CD4-positive, alpha-beta T cell treated with Interleukin-10 for 1 hour (primary cell): ENCODE data around the gene RGS19.

ENCODE experiments used
- DNase-seq: peaks from one replicate; pipeline ENCODE4 v3.0.0-alpha.2; 2020

RGS19 gene

DNA sequence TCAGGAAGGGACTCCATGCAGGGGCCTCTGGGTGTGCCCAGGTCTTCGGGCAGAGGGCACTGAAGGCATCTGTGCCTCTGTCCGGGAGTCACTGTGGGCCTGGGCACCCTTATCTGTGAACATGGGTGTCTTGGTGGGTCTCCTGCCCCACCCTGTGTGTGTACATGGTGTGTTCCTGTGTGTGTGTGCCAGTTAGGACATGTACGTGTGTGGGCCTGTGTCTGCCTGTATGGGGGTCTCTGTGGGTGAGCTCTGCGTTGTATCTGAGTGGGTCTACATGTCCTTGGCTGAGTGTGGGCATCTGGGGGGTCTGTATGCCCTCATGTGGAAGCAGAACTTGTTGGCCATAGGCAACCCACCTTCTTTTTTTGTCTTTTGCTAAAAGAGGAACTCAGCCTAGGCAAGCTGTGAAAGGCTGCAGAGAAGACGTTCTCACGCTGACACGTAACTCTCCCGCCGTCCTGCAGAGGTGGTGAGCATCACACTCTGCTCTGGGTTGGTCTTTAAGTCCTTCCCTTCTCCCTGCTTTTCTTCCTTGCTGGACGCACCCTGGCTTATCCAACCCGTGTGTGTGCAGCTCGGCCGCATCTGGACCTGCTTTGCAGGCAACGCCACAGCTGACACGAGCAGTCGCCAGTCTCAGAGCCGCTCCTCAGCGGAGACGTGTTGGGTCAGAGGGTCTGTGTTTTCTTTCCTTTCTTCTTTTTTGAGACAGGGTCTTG is 28.6 kb upstream of the RGS19 start:
- DNase-seq, result no peak

DNA sequence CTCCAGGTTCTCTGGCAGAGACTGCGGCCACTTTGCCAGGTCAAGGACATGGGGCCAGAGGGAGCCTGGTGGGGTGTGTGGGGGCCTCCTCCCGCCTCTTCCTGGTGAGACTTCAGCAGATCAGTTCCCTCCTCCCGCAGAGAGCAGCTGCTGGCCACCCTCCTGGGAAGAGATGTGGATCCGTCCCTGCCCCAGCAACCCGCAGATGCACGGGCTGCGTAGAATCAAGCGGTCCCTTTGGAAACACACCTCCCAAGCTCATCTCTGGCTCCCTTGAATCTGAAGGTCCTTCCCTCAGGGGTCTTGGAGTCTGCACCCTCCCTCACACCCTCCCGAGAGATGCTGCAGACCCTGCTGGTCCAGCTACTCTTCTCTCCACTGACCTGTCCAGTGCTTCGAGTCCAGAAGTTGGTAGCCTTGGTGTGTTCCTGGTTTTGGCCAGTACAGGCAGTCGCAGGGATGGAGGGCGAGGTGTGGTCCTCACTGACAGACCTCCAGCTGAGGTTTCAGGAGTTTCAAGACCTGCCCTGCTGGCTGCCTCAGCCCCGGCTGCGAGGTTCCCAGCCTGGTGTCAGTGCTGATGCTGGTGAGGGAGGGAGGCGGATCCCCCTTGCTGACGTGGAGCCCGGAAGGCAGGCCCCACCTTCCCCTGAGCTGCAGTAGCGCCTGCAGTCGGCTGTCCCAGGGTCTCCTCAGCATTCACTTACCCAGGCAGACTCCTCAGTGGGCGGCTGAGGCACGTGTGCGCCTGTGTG is 27.8 kb upstream of the RGS19 start, which contains the start of gene NPBWR2:
Gene NPBWR2 (minus strand): TSS at position 585 of the 755 bp plus-strand sequence. CDS start 734 bp downstream, outside the sequence.
- no peak for DNase-seq

DNA sequence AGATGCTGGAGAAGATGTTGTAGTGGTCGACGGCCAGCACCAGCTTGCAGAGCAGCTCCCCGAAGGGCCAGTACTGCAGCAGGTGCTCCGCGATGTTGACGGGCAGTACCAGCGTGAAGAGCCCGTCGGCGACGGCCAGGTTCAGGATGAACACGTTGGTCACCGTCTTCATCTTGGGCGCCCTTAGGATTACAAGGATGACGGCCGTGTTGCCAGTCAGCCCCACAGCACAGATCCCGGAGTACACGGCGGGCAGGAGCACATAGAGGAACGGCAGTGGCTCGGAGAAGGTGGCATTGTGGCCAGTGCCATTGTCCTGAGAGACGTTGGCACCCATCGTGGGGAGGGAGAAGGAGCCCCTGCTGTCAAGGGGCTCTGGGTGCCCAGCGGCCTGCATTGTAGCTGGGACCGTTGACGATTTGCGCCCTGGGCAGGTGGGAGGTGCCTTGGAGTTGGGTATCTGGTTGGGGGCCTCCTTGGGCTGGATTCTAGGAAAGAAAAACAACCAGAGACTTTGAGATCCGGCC is 27.2 kb upstream of the RGS19 start:
- no peak for DNase-seq

DNA sequence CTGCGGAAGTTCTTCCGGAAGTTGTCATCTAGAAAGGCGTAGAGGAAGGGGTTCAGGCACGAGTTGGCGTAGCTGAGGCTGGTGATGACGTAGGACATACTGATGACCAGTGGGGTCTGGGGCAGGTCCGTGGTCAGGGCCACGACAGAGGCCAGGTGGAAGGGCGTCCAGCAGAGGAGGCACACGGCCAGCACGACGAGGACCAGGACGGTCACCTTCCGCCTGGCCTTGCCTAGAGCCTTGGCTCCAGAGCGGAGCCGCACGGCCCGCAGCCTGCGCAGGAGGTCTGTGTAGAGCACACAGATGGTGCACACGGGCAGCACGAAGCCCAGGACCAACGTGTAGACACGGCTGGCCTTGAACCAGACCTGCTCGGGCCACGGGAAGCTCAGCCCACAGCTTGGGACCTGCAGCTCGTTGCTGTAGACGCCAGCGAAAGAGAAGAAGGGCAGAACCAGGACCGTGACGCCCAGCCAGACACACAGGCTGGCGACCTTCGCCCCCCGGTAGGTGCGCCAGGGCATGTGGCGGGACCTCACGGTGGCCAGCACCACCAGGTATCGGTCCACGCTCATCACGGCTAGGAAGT is 26.6 kb upstream of the RGS19 start:
- no peak for DNase-seq

DNA sequence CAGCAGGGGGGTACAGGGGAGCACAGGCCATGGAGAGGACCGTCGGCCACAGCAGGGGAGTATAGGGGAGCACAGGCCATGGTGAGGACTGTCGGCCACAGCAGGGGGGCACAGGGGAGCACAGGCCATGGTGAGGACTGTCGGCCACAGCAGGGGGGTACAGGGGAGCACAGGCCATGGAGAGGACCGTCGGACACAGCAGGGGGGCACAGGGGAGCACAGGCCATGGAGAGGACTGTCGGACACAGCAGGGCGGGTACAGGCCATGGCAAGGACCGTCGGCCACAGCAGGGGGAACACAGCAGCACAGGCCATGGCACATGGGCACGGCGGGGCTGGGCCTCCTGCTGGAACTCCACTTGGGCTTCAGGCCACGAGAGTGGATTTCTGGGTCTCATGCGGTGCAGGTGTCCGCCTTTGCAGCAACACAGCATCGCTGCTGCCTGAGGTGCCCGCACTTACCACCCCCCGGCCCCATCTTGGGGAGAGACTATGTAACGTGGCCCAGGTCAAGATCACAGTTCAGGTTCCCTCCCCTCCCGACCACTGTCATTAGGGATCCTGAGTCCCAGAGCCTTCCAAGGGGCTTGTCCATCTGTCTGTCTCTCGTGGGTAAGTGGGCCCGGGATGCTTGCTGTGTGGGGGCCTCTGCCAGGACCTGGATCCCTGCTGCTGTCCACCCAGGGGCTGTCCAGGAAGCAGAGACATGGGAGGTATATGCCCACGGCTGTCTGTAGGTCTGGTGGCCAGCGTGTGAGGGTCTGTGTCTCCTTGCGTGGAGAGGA is 25.5 kb upstream of the RGS19 start:
- DNase-seq, result no peak

DNA sequence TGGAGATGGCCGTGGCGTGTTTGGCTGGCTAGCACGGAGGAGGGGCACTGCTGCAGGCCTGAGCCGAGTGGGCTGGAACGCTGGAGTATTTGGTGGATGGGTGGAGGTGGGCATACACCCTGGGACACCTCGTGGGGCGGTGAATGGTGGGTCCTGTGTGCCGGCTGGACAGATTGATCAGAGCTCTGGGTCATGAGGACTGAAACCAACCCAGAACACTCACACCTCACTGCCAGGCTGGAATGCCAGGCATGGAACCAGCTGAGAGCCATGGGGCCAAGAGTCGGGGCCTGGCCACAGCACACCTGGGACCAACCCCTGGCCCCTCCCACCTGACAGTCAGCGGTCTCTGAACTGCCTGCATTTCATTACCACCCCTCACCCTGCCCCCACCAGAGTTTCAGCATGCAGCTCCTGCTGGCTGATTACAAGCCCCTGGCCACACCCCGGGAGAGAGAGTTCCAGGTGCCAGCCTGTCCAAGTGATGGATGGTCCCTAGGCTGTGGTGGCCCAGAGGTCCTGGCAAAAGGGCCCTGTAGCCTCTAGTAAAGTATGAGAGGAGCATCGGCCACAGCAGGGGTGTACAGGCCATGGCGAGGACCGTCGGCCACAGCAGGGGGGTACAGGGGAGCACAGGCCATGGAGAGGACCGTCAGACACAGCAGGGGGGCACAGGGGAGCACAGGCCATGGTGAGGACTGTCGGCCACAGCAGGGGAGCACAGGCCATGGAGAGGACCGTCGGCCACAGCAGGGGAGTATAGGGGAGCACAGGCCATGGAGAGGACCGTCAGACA is 24.8 kb upstream of the RGS19 start:
- no peak for DNase-seq

DNA sequence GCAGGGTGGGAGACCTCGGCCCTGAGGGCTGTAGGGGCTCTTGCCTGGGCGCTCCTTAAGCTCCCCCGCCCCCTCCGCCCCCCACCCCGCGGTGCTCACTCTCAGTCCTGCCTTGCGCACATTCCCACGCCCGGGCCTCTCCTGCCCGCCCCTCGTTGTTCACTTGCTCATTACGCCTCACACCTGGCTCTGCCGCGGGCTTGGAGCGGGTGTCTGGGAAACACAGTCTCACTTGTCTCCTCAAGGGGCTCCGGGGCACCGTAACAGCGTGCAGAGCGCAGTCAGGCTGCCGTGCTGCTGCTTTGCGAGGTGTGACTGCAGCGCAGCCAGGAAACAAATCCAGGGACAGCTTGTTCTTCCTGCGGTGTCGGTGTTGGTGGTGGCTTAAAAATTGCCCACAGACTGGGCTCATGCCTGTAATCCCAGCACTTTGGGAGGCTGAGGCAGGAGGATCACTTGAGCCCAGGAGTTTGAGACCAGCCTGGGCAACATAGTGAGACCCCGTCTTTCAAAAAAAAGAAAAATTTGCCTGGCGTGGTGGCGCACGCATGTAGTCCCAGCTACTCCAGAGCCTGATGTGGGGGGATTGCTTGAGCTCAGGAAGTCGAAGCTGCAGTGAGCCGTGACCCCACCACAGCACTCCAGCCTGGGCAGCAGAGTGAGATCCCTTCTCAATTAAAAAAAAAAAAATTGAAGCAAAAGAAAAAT is 23.5 kb upstream of the RGS19 start:
- DNase-seq, result no peak

DNA sequence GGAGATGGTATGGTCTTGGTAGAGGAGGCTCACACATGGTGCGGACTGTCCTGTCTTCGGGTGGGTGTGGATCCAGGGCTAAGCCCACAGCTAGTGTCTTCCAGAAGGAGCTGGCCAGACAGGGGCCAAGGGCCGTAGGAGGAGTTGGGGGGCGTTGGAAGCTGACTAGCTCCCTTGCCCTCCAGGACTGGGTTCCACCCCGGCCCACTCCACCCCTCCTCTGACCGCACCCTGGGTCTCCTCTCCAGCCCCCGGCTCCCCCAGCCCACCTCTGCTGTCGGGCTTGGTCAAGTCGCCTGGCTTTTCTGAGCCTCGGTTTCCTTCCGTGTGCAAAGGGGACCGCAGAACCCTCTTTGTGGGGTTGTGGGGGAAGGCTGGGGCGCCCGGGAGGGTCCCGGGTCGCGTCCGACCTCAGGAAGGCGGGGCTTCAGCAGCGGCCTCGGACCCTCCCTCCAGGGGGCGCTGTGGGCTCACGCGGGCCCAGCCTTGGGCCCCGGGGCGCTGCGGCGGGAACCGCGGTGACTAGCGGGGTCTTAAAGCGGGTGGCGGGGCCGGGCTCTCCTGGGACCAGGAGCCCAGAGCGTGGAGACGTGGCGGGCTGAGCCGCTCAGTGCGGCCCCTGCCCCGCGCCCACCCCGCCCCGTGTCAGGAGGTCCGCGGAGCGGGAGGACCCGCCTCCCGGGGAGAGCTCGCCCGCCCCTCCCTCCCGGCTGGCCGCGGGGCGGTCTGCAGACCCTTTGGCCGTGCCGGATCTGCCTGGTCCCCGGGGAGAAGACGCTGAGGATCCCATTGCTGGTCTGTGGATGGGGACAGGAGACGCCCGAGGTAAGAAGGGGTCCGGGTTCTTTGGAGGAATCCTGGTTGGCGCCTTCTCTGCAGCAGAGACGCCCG is 22.7 kb upstream of the RGS19 start:
- peak; percentile 64 for DNase-seq

DNA sequence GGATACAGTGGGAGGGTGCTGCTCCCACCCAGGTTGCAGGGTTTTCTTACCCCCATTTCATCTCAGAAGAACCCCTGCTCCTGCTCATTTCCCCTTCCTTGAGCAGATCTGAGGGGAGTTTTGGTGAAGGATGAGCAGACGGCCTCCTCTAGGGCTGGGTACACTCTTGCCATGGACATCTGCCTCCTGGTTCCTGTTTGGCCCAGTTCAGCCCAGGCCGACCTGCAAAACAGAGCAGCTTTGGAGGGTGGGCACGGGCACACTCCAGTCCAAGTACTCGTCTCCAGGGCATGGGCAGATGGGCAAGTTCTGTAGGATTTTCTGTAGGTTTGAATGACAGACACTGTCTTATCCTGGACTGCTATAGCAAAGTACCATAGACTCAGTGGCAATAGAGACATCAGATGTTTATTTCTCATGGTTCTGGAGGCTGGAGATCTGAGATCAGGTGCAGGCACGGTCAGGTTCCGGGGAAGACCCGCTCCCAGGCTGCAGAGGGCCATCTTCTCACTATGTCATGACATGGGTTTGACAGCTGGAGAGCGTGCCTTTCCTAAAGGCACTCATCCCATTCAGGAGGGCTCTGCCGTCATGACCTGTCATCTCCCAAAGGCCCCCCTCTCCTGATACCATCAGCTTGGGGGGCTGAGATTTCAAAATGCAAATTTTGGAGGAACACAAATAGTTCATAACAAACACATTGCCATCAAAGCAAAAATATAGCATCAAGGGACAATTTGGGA is 21.8 kb upstream of the RGS19 start:
- DNase-seq, result no peak

DNA sequence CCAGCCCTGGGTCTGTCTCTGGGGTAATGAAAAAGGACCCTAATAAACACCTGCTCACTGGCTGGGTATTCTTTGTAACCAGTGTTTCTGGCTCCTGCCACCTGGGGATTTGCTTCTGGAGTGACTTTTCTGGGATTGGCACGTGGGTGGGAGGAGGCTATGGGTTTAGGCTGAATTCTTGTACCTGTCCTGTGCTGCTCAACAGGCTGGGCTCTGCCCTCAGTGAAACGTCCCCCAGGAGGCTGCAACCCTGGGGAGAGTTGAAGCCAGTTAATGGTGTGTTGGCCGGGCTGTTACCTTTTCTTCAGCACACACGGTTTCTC is 21.2 kb upstream of the RGS19 start:
- DNase-seq, result no peak

DNA sequence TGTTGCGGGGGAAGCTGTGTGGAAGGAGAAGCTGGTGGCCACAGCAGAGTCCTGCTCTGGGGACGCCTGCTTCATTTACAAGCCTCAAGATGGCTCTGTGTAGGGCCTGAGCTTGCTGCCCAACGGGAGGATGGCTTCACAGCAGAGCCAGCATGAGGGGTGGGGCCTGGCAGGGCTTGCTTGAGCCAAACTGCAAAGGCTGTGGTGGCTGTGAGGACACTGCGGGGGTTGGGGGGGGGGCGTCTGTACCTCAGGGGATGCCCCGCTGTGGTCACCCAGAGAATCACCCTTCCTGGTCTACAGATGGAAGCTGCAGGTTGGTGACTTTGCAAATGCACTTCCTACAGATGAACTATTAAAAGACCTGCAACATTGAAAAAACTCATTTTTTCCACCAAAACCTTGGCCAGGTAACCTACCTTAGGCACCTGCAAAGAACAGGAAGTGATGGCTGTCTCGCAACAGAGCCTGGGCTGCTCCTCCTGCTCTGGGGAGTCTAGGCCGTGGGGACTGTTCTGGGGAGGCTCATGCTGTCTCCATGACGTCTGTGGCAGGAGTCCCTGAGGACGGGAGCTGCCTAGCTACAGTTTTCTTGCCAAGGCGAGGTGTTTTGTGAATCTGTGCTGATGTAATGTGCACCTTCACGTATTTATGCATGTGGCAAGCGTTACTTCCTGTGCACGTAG is 20.7 kb upstream of the RGS19 start:
- peak; percentile 36 for DNase-seq

DNA sequence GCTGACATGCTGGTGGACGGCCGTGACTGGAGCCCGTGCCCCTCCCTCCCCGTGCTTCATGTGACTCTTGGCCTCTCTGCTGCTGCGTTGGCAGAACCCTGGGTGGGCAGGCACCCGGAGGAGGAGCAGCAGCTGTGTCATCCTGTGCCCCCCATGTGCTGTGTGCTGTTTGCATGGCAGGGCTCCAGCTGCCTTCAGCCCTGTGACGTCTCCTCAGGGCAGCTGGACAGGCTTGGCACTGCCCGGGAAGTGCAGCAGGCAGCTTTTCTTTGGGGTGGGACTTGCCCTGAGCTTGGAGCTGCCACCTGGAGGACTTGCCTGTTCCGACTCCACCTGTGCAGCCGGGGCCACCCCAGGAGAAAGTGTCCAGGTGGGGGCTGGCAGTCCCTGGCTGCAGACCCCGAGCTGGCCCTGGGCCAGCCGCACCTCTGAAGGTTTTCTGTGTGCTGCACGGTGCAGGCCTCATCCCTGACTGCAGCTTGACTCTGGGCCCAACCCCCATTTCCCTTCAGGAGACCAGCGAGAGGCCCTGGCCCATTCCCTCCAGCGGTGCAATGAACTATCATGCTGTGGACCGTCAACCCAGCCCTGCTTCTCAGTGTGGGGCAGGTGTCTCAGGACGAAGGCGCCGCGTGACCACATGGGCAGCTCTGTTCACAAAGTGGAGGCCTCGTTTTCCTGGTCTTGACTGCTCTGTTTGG is 19.9 kb upstream of the RGS19 start:
- DNase-seq, result no peak

DNA sequence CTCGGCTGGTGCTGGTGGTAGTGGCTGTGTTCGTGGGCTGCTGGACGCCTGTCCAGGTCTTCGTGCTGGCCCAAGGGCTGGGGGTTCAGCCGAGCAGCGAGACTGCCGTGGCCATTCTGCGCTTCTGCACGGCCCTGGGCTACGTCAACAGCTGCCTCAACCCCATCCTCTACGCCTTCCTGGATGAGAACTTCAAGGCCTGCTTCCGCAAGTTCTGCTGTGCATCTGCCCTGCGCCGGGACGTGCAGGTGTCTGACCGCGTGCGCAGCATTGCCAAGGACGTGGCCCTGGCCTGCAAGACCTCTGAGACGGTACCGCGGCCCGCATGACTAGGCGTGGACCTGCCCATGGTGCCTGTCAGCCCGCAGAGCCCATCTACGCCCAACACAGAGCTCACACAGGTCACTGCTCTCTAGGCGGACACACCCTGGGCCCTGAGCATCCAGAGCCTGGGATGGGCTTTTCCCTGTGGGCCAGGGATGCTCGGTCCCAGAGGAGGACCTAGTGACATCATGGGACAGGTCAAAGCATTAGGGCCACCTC is 19.2 kb upstream of the RGS19 start:
- no peak for DNase-seq

DNA sequence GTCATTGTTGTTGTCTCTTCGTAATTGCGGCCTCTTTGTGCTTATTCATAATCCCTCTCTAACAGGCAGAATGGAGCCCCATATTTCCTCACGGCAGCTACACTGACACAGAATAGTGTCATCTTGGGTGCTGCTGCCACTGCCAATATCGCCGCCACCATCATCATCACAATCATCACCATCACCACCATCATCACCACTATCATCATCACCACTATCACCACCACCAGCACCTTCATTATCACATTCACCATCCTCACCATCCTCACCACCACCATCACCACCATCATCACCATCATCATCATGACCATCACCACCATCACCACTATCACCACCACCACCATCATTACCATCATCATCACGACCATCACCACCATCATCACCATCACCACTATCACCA is 17.2 kb upstream of the RGS19 start:
- DNase-seq, result no peak

DNA sequence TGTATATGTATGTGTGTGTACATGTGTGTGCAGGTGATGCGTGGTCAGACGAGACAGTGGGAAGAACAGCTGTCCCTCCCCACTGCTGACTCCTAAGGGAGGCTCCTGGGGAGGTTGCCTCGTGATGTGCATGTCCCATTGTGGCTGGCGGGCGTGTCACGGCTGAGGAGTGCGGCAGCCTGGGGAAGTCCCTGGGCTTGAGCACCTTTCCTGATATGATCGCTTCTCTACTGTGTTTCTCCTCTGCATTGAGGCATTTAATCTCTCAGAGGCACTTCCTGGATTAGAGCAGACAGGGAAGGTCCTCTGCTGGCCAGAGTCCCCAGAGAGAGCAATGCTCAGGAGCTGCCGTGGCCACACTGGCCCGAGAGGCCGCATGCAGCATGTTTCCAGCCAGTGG is 16.6 kb upstream of the RGS19 start:
- DNase-seq, result no peak

DNA sequence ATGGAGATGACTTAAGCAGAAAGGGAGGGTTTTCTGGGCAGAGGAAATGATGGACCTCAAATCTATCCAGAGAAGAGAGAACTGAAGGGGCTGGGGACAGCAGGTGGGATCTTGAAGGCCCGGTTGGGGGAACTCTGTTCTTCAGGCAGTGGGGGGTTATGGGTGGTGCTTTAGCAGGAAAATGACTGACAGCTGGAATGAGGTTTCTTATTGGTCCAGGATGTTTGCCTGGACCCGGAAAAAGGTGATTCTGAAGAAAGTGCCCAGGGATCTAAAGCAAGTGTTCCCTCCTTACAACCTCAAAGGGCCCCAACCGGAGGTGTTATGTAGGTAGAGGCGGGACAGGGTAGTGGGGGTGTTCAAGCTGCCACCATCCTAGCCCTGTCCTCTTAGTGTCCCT is 16.1 kb upstream of the RGS19 start:
- no peak for DNase-seq

DNA sequence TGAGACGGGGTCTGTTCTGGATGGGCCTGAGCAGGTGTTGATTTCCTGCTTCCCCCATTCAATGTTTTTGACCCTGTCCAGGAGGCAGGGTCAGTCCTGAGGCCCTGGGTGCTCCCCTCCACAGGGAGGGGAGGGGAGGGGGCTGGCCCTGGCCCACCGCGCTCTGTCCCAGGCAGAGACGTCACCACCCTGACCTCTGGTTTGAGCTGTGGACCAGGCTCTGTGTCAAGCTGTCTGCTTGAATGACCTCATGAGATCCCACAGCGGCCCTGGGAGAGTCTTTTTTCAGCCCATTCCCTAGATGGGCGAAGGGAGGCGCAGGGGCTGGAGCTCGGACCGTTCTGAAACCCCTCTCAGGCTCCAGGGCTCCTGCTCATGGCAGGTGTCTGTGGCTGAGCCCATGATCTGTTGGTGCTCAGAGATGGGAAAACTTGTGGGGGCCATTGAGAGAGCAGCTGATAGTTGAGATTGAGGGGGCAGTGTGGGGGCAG is 13.7 kb upstream of the RGS19 start:
- no peak for DNase-seq
